Measurements from ENCODE around the gene OR2V1. TPM values are rescaled to one million over a fixed set of nuclear protein-coding genes. Genes with fewer than 3 reads are reported as not detected.

The OR2V1 gene
- total and polyA plus RNA-seq, 2 of the 4 experiments (the other 2 are of a cell fraction) = not detected

DNA sequence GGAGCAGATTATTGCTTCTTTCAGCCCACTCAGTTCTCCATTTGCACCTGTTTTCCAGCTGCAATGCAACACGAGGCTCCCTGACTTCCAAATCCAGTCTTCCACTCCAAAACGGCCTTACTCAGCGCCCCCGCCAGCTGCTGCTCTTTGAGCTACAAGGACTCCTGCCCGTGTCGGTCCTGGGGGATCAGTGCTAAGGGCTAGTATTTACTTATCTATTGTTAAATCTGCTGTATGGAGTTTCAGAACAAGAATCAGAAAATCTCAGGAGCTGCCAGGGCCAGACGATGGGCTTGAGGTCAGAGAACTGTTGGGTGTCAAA is 44.1 kb downstream of the OR2V1 start:
- no peaks in the 10 kb centered on the region for H3K9me1 ChIP-seq (ENCODE audit: insufficient read depth, low read length)
- no peaks in the 10 kb centered on the region for H3K36me3 ChIP-seq (ENCODE audit: control insufficient read depth, insufficient read depth, low read length)
- no peak overlapping the region for H4K91ac ChIP-seq (ENCODE audit: insufficient read depth, low read depth, low read length)
- H2BK5ac ChIP-seq (ENCODE audit: low read depth, low read length, poor library complexity, severe bottlenecking) = no peak overlapping the region
- intact Hi-C loops (cut with micrococcal nuclease) = no loop called here
- DNase-seq (no peak), ATAC-seq (ENCODE audit: low read depth) (no peak)
- H2AFZ ChIP-seq (replicated peaks; ENCODE audit: low read length, poor library complexity) = no peak overlapping the region
- H2BK20ac ChIP-seq (ENCODE audit: low read depth, low read length) = no peak overlapping the region
- no peak overlapping the region for H3K4me2 ChIP-seq (ENCODE audit: low read depth, low read length)
- H3K18ac ChIP-seq (ENCODE audit: low read depth, low read length) = no peak overlapping the region
- no peaks in the 10 kb centered on the region for H3K79me1 ChIP-seq (ENCODE audit: low read depth in 1 of 2, low read length in 2 of 2)
- ChIA-PET POLR2A (ENCODE audit: unreplicated experiment) (no interaction called here), CTCF (no interaction called here)
- no peak overlapping the region for H2BK120ac ChIP-seq (ENCODE audit: low read depth, low read length)
- no peak overlapping the region for H4K8ac ChIP-seq (ENCODE audit: low read depth in 2 of 2, low read length in 2 of 2)
- BruUV-seq (replicated peaks) = no TSS peak
- H3K4ac ChIP-seq (ENCODE audit: low read depth, low read length) = no peak overlapping the region
- H3K14ac ChIP-seq (replicated peaks; ENCODE audit: low read depth, low read length) = no peak overlapping the region
- H2AK5ac ChIP-seq (ENCODE audit: low read depth, low read length) = no peak overlapping the region
- no peak overlapping the region for H3K23ac ChIP-seq (ENCODE audit: low read depth, low read length)
- H3K56ac ChIP-seq (ENCODE audit: extremely low read depth, insufficient read depth, low read length) = no peak overlapping the region
- dilution Hi-C loops (cut with HindIII; ENCODE audit: low sequenced_read_pairs, unreplicated experiment) = no loop called here
- no peak overlapping the region for H2AK9ac ChIP-seq (replicated peaks; ENCODE audit: low read depth, low read length, poor library complexity)
- H3K9me3 ChIP-seq (ENCODE audit: control insufficient read depth, insufficient read depth, low read length) = no peaks in the 10 kb centered on the region; the same call in 1 of the 2 replicates
- WGBS, 2 experiments (ENCODE audit: extremely low coverage in 2 of 2, insufficient read length in 1 of 2) = no CpG with 5 or more reads among the region's 7 CpGs
- in situ Hi-C loops (cut with MboI; ENCODE audit: low sequenced_read_pairs) = no loop called here
- TF ChIP-seq RCOR1 (IDR thresholded peaks at IDR 0.05; ENCODE audit: insufficient replicate concordance, low read length) (no peak), NFE2L2 (IDR thresholded peaks at IDR 0.05; ENCODE audit: low read depth, low read length) (no peak), SMC3 (IDR thresholded peaks at IDR 0.05; ENCODE audit: low read depth, low read length) (no peak), RAD21 (IDR thresholded peaks at IDR 0.05; ENCODE audit: low read length) (no peak), BHLHE40 (IDR thresholded peaks at IDR 0.05; ENCODE audit: low read depth, low read length) (no peak)
- no peaks in the 10 kb centered on the region for H4K20me1 ChIP-seq (ENCODE audit: insufficient read depth, low read length)
- H3K4me1 ChIP-seq (ENCODE audit: control insufficient read depth, insufficient read depth, low read length) = no peaks in the 10 kb centered on the region
- no peak overlapping the region for H3K9ac ChIP-seq (ENCODE audit: low read depth, low read length)
- peaks cover 7% of the 10 kb centered on the region for H3K27me3 ChIP-seq (ENCODE audit: control insufficient read depth, insufficient read depth, low read length)
- H2BK15ac ChIP-seq (ENCODE audit: low read depth, low read length) = no peak overlapping the region
- no peak overlapping the region for H4K5ac ChIP-seq (ENCODE audit: low read depth, low read length)
- no peak overlapping the region for H3K4me3 ChIP-seq (ENCODE audit: insufficient read depth, low read depth, low read length)
- H3K27ac ChIP-seq (ENCODE audit: insufficient read depth, low read length) = no peak overlapping the region
